Omental fat pad (tissue), 4 donors: ENCODE measurements around the gene PDE8B. TPM values are rescaled to one million over a fixed set of nuclear protein-coding genes. Genes with fewer than 3 reads are reported as not detected.

Experiments
- ATAC-seq: fragments of 150-250 bp; one replicate; pipeline ENCODE4 v1.9.1; 2016; ENCODE audit warnings: mild to moderate bottlenecking, moderate library complexity; ENCODE audit not compliant: low FRiP score
- DNase-seq: peaks from one replicate; pipeline ENCODE4 v3.0.0-alpha.2; 2019; ENCODE audit warnings: low spot score
- CTCF ChIP-seq, 3 donors: fragments of 450-650 bp; IDR thresholded peaks; one replicate each; pipeline ENCODE4 v1.5.1; 2016 to 2017; ENCODE audit warnings: antibody characterized with exemption in 3 of 3, mild to moderate bottlenecking in 3 of 3, moderate library complexity in 2 of 3
- total RNA-seq, 4 donors: library from RNA; depleted of rRNA; stranded (reverse); fragments of >200 nt; gene quantifications; one replicate each; pipeline ENCODE4 v1.1.0, GENCODE V29; 2016

The PDE8B gene
- total RNA-seq, 4 donors from 2014 or later = 20.5 to 53.1 (median 36.9) TPM

- ATAC-seq = no peak
- no peak for TF ChIP-seq CTCF (IDR thresholded peaks at IDR 0.05)
- no peak for DNase-seq
Measured at GRCh38 chr5:77262697-77263096, 52.2 kb downstream of the PDE8B start.

- ATAC-seq = no peak
- no peak for DNase-seq
- no peak for TF ChIP-seq CTCF (IDR thresholded peaks at IDR 0.05)
Measured at GRCh38 chr5:77266291-77266690, 55.8 kb downstream of the PDE8B start.

GRCh38 chr5:77267496-77267895, 57.0 kb downstream of the PDE8B start:
- no peak for ATAC-seq
- no peak for DNase-seq
- no peak for TF ChIP-seq CTCF (IDR thresholded peaks at IDR 0.05)

- no peak for DNase-seq
- no peak for ATAC-seq
- TF ChIP-seq CTCF (IDR thresholded peaks at IDR 0.05) = no peak
Measured at GRCh38 chr5:77272206-77272605, 61.7 kb downstream of the PDE8B start.

- DNase-seq = no peak
- TF ChIP-seq CTCF (IDR thresholded peaks at IDR 0.05) = no peak
- ATAC-seq = no peak
Measured at GRCh38 chr5:77277759-77278158, 67.3 kb downstream of the PDE8B start.

GRCh38 chr5:77280036-77280435, 69.6 kb downstream of the PDE8B start:
- no peak for ATAC-seq
- no peak for DNase-seq
- TF ChIP-seq CTCF (IDR thresholded peaks at IDR 0.05) = no peak

GRCh38 chr5:77281969-77282336, 71.5 kb downstream of the PDE8B start:
- no peak for ATAC-seq
- TF ChIP-seq CTCF (IDR thresholded peaks at IDR 0.05) = no peak
- DNase-seq = no peak
